Measurements from ENCODE around the gene CDKN2B. TPM values are rescaled to one million over a fixed set of nuclear protein-coding genes. Genes with fewer than 3 reads are reported as not detected.
"Not testable (repeated sequence)": the region's sequence is repeated elsewhere in the genome, so short reads cannot be mapped to it uniquely, and the experiment has no call there.

The CDKN2B gene, protein sequence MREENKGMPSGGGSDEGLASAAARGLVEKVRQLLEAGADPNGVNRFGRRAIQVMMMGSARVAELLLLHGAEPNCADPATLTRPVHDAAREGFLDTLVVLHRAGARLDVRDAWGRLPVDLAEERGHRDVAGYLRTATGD
- under 1 TPM; 0.09 to 0.23 TPM for total RNA-seq

DNA sequence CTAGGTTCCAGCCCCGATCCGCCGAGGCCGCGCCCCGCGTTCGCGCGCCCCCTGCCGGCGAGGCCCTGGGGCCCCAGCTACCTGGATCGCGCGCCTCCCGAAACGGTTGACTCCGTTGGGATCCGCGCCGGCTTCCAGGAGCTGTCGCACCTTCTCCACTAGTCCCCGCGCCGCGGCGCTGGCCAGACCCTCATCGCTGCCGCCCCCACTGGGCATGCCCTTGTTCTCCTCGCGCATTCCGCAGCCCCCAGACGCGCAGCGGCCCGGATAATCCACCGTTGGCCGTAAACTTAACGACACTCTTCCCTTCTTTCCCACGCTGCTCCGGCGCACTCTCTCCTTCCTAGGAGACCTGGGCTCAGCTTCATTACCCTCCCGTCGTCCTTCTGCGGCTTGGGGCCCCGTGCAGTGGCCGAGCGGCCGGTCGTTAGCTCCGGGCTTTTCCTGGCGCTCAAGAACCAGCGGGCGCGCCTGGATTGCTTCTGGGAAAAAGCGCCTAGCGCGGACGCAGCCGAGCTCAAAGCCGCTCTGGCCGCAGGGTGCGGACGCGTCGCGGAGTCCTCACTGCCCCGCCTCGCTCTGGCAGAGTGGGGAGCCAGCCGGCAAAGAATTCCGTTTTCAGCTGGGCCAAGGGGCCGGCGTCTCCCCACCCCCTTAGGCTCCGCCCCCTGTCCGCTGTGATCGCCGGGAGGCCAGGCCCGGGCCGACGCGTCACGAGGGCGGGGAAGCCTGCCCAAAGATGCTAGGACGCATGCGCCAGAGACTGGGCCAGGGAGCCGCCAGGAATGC, at the start of gene CDKN2B:
Gene CDKN2B, minus strand, starts transcription at position 589 of the 789 bp plus-strand sequence. Its CDS starts 352 bp downstream, at position 237.
- peaks cover 0 to 11% of the 10 kb centered on the region in 2 donors for H3K36me3 Mint-ChIP-seq
- DNase-seq (ENCODE audit: low spot score in 2 of 2) (peak; percentile 66 to 85), ATAC-seq (peak; percentile 88 to 89)
- H3K9me3 Mint-ChIP-seq, result peaks cover 0 to 3% of the 10 kb centered on the region in 2 donors
- H3K27ac Mint-ChIP-seq, result no peak within 1 kb of the TSS

GRCh38 chr9:22057972-22058371, 48.9 kb upstream of the CDKN2B start:
- not testable (repeated sequence) for H3K36me3 Mint-ChIP-seq

GRCh38 chr9:22056402-22056801, 47.3 kb upstream of the CDKN2B start:
- no peak for DNase-seq (ENCODE audit: low spot score in 2 of 2)
- H3K9me3 Mint-ChIP-seq, result no peaks in the 10 kb centered on the region

More at GRCh38 chr9:22057972-22058371, 48.9 kb upstream of the CDKN2B start:
- DNase-seq (ENCODE audit: low spot score in 2 of 2); H3K9me3 Mint-ChIP-seq; H3K27ac Mint-ChIP-seq; ATAC-seq: not testable (repeated sequence)

DNA sequence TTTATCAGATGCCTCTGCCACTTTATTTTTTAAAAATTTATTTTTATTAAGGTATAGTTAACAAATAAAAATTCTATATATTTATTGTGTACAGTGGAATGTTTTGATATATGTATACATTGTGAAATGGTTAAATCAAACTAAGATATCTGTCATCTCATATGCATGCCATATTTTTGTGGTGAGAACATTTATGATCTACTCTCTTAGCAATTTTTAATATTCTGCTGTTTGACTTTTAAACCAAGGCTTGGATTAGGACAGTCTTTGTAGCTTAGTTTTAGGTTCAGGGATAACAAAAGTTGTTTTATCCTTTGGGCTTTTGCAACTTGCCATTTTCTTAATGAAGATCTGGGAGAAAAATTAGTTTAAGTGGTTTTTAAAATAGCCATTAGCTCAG, 46.0 kb upstream of the CDKN2B start:
- Mint-ChIP-seq H3K27ac (no peak overlapping the region), H3K9me3 (no peaks in the 10 kb centered on the region), H3K36me3 (no peaks in the 10 kb centered on the region)
- ATAC-seq, result no peak
- DNase-seq (ENCODE audit: low spot score in 2 of 2), result no peak

More at GRCh38 chr9:22056402-22056801, 47.3 kb upstream of the CDKN2B start:
- ATAC-seq, result no peak
- H3K36me3 Mint-ChIP-seq, result peaks cover 0 to 6% of the 10 kb centered on the region in 2 donors
- H3K27ac Mint-ChIP-seq, result no peak overlapping the region

GRCh38 chr9:22054529-22054928, 45.4 kb upstream of the CDKN2B start:
- no peak for ATAC-seq
- Mint-ChIP-seq H3K9me3 (no peaks in the 10 kb centered on the region), H3K36me3 (no peaks in the 10 kb centered on the region), H3K27ac (no peak overlapping the region)
- DNase-seq (ENCODE audit: low spot score in 2 of 2), result no peak

- Mint-ChIP-seq H3K36me3 (no peaks in the 10 kb centered on the region), H3K9me3 (no peaks in the 10 kb centered on the region), H3K27ac (no peak overlapping the region)
- ATAC-seq, result no peak
- DNase-seq (ENCODE audit: low spot score in 2 of 2), result no peak
Measured at GRCh38 chr9:22054076-22054475, 45.0 kb upstream of the CDKN2B start.

GRCh38 chr9:22053178-22053577, 44.1 kb upstream of the CDKN2B start:
- no peak for DNase-seq (ENCODE audit: low spot score in 2 of 2)
- Mint-ChIP-seq H3K36me3 (no peaks in the 10 kb centered on the region), H3K27ac (peak overlapping the region in 1 of 2 donors; percentile 77), H3K9me3 (no peaks in the 10 kb centered on the region)
- peak in 1 of 2 donors; percentile 2 for ATAC-seq

GRCh38 chr9:22052376-22052945, 43.4 kb upstream of the CDKN2B start:
- peak; percentile 96 to 97 for ATAC-seq
- H3K36me3 Mint-ChIP-seq, result no peaks in the 10 kb centered on the region
- no peaks in the 10 kb centered on the region for H3K9me3 Mint-ChIP-seq
- DNase-seq (ENCODE audit: low spot score in 2 of 2), result peak in 1 of 2 donors; percentile 42
- H3K27ac Mint-ChIP-seq, result peak overlapping the region in 1 of 2 donors; percentile 77

DNA sequence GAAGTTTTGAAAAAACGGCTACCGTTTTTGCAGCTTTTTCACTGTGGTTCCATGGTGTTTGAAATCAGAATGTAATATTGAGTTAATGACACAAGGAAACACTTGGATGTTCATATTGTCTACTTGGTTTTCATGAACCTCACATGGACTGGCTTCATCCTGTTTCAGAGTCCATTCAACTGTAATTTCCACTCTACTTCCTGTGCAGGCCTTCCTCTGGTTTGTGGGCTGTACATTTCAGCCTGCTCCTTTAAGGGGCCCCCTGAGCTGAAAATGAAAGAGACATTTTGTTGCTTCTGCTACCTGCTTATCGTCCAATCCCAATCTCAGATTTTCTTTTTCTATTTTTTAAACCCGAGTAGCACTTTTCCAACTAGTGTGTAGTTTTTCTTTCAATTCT, 41.8 kb upstream of the CDKN2B start:
- ATAC-seq, result no peak
- Mint-ChIP-seq H3K9me3 (no peaks in the 10 kb centered on the region), H3K27ac (no peak overlapping the region), H3K36me3 (no peaks in the 10 kb centered on the region)
- DNase-seq (ENCODE audit: low spot score in 2 of 2), result no peak

GRCh38 chr9:22049411-22049810, 40.3 kb upstream of the CDKN2B start:
- Mint-ChIP-seq H3K36me3 (no peaks in the 10 kb centered on the region), H3K9me3 (no peaks in the 10 kb centered on the region), H3K27ac (no peak overlapping the region)
- no peak for DNase-seq (ENCODE audit: low spot score in 2 of 2)
- no peak for ATAC-seq

DNA sequence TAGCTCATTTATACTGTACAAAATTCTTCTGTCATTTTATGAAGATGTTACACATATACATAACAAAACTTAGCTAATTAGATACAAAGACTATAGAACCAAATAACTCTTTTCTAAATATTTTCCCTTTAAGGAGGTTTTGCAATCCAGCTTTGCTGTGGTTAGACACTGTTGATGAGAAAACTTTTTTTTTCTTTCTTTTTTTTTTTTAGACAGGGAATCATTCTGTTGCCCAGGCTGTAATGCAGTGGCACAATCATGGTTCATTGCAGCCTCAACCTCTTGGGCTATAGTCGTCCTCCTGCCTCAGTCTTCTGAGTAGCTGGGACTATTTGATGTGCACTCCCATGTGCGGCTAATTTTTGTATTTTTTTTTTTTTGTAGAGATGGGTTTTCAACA, 38.5 kb upstream of the CDKN2B start:
- ATAC-seq, result no peak
- Mint-ChIP-seq H3K27ac (no peak overlapping the region), H3K36me3 (no peaks in the 10 kb centered on the region), H3K9me3 (no peaks in the 10 kb centered on the region)
- no peak for DNase-seq (ENCODE audit: low spot score in 2 of 2)

DNA sequence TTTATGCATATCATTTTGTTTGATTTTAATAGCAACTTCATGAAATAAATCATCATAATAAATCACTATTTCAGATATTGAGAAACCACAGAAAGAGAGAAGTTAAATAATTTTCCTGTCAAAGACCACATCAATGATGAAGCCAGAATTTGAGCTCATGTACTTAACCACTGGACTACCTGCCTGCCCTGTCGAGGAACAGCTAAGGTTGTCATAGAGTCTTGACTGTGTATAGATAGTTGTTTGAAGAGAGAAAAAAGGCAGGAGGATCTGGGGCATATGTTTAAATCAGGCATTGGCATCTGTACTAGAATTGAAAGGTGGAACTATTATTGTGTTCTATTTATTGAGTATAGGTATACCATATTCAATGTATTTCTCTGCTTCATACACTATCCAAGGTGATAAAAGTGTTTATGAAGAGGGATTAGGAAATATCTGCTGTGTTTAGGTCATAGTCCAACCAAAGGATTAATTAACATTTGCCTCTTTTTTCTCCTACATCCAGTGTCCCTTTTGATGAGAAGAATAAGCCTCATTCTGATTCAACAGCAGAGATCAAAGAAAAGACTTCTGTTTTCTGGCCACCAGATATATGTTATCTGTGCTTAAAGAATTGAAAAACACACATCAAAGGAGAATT, 37.3 kb upstream of the CDKN2B start:
- ATAC-seq (no peak), DNase-seq (ENCODE audit: low spot score in 2 of 2) (no peak)
- no peaks in the 10 kb centered on the region for H3K9me3 Mint-ChIP-seq
- no peaks in the 10 kb centered on the region for H3K36me3 Mint-ChIP-seq
- H3K27ac Mint-ChIP-seq, result no peak overlapping the region

- Mint-ChIP-seq H3K27ac (no peak overlapping the region), H3K9me3 (no peaks in the 10 kb centered on the region), H3K36me3 (no peaks in the 10 kb centered on the region)
- DNase-seq (ENCODE audit: low spot score in 2 of 2) (no peak), ATAC-seq (no peak)
Measured at GRCh38 chr9:22045423-22045822, 36.3 kb upstream of the CDKN2B start.

GRCh38 chr9:22044583-22044982, 35.5 kb upstream of the CDKN2B start:
- DNase-seq (ENCODE audit: low spot score in 2 of 2) (no peak), ATAC-seq (peak in 1 of 2 donors; percentile 13)
- no peaks in the 10 kb centered on the region for H3K9me3 Mint-ChIP-seq
- no peak overlapping the region for H3K27ac Mint-ChIP-seq
- H3K36me3 Mint-ChIP-seq, result no peaks in the 10 kb centered on the region

DNA sequence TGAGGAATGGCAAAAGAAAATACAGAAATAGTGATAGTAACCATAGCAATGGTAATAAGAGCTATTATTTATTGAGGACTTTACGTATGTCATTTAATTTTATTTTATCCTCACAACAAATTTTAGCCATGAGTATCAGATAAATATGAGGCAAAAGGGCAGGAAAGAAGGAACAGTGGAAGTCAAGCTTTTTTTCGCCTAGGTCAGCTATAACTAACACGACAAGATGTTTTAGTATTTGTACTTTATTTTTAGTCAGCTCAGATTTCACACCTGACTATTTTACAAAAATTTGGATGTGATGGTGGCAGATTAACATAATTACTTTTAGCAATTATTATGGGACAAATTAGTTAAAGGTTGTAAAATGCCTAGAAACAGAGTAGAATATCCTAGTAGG, 34.8 kb upstream of the CDKN2B start:
- H3K9me3 Mint-ChIP-seq, result no peaks in the 10 kb centered on the region
- ATAC-seq, result no peak

GRCh38 chr9:22041775-22042174, 32.7 kb upstream of the CDKN2B start:
- no peaks in the 10 kb centered on the region for H3K36me3 Mint-ChIP-seq
- ATAC-seq, result no peak

More for the DNA sequence above, 34.8 kb upstream of the CDKN2B start:
- DNase-seq (ENCODE audit: low spot score in 2 of 2), result no peak
- Mint-ChIP-seq H3K27ac (no peak overlapping the region), H3K36me3 (no peaks in the 10 kb centered on the region)

GRCh38 chr9:22041344-22041743, 32.2 kb upstream of the CDKN2B start:
- no peak for ATAC-seq
- Mint-ChIP-seq H3K36me3 (no peaks in the 10 kb centered on the region), H3K9me3 (no peaks in the 10 kb centered on the region), H3K27ac (no peak overlapping the region)
- DNase-seq (ENCODE audit: low spot score in 2 of 2), result no peak

More at GRCh38 chr9:22041775-22042174, 32.7 kb upstream of the CDKN2B start:
- Mint-ChIP-seq H3K27ac (no peak overlapping the region), H3K9me3 (no peaks in the 10 kb centered on the region)
- DNase-seq (ENCODE audit: low spot score in 2 of 2), result no peak

Data from activated naive CD4-positive, alpha-beta T cell treated with anti-CD3 and anti-CD28 coated beads, Interleukin-2, amount 50 U/mL, for 72 hours (primary cell).